Erythroblast (primary cell): ENCODE data around the gene TMEM53.
A peak's percentile ranks its signal among the peaks of the same experiment; 100 is the strongest.

Experiments
- DNase-seq, 2 experiments: peaks; one replicate each; lab custom pipeline; 2025; lab: John Stamatoyannopoulos, UW
- GATA1 ChIP-seq: IDR thresholded peaks from 2 replicates; pipeline ENCODE4 v1.6.1; 2011; ENCODE audit warnings: low read depth, mild to moderate bottlenecking, control low read depth, low read length, moderate library complexity
- POLR2A ChIP-seq: IDR thresholded peaks from 2 replicates; pipeline ENCODE4 v1.6.1; 2011; ENCODE audit warnings: mild to moderate bottlenecking, low read length

TMEM53 gene

DNA sequence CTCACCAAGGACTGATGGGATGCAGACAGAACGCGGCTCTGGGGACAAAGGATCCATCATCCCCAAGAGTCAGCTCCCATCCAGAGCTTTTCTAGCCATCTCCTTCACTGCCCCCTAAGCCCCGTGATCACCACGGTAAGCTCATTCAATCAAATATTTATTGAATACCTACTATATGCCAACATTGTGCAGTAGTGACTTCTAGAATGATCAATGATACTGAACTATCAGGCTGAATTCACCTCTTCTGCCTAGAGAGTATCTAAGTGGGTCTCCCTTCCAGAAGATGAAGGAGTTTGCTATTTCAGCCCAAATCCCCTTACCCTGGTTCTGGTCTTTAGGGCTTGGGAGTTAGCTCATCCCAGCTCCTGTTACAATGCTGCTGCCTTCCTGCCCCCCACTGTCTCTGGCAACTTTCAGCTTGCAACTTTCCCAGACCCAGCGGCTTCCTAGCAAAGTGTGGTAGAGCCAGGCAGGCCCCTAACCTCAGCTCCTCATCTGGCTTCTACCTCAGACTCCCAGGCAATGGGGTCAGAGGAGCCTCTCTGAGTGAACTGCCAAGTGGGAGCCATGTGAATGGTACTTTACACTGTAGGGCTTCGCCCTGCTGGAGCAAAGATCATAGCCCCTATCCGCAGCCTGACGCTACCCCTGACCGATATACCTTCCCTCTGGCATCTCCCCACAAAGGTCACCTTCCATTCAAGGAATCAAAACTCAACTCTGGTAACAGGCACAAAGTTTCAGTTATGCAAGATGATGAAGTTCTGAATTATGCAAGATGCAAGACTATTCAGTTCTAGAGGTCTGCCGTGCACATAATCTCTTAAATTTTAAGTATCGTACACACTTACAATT, 20.9 kb downstream of the TMEM53 start:
- no peak for DNase-seq
- TF ChIP-seq GATA1: no peak
- TF ChIP-seq POLR2A: no peak

DNA sequence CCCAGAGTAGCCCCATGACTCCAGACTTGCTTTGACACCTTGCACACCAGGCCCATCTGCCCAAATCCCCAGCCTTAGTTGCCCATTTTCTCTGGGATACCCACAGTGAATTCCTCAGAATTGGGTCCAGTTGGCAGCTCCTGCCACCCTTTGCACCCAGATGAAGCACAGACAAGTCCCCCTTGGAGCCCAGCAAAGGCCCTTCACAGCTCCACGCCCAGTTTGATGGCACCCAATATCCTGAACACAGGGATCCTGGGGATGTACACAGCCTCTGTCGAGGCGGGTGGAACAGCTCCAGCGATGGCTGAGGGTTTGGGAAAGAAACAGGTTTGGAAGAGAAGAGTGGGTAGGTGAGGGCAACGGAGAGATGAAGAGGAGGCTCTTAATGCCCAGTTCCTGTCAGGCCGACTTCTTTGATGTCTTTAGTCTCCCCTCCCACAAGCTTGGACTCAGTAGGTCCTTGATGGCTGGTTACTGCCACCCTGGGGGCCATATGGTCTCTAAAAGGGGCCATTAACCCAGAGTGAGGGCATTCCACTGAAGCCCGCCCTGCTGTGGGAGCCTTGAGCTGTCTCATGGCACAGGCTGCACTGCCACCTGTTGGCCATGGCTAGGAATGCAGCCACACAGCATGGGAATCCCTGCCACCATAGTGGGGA, 21.7 kb downstream of the TMEM53 start:
- peak; percentile 71 to 88 for DNase-seq
- TF ChIP-seq GATA1: no peak
- TF ChIP-seq POLR2A: no peak

DNA sequence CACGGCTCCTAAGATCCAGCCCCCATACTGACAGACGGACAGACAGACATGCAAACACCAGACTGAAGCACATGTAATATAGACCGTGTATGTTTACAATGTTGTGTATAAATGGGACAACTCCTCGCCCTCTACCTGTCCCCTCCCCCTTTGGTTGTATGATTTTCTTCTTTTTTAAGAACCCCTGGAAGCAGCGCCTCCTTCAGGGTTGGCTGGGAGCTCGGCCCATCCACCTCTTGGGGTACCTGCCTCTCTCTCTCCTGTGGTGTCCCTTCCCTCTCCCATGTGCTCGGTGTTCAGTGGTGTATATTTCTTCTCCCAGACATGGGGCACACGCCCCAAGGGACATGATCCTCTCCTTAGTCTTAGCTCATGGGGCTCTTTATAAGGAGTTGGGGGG, 23.2 kb downstream of the TMEM53 start:
- TF ChIP-seq POLR2A (no peak), GATA1 (no peak)
- DNase-seq: no peak

DNA sequence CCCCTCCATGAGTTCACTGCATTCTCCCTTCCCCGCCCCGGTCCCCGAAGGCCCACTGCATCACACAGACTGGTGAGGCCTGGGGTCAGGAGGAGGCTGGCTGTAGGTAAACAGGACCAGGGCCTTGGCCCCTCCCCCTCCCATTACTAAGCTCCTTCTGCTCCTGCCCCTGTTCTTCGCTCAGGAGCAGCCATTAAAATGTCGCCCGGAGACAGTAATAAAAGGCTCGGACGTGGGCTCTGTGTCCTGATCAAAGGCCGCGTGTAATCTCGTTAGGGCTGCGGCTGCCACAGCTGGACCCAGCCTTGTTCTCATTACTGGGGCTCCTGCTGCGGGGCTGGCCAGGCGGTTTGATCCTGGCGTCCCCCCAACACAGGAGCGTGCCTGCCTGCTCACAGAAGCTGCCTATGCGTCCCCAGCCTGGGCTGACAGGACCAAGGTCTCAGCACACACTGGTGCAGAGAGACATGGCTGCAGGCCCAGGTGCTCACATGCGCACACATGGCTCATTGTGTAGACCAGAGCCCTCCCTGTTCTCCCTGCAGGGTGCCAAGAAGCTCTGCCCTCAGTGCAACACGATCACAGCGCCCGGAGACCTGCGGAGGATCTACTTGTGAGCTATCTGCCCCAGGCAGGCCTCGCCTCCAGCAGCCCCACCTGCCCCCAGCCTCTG, 24.0 kb downstream of the TMEM53 start:
- DNase-seq: no peak
- TF ChIP-seq GATA1: no peak
- TF ChIP-seq POLR2A: no peak

DNA sequence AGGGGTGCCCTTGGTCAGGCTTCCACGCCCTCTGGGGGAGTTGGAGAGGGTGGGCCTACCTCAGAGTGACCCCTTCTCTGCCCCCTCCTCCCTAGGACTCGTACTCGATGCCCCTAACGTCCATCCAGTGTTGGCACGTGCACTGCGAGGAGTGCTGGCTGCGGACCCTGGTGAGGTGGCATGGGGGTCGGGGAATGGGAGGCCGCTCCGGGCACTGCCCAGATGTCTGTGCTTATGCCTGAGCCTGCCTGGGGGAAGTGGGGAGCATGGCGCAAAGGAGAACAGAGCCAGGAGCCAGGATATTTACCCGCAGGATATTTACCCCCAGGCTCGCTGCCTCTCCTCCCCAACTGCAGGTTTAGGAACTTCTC, 24.5 kb downstream of the TMEM53 start:
- no peak for DNase-seq
- no peak for TF ChIP-seq POLR2A
- no peak for TF ChIP-seq GATA1

DNA sequence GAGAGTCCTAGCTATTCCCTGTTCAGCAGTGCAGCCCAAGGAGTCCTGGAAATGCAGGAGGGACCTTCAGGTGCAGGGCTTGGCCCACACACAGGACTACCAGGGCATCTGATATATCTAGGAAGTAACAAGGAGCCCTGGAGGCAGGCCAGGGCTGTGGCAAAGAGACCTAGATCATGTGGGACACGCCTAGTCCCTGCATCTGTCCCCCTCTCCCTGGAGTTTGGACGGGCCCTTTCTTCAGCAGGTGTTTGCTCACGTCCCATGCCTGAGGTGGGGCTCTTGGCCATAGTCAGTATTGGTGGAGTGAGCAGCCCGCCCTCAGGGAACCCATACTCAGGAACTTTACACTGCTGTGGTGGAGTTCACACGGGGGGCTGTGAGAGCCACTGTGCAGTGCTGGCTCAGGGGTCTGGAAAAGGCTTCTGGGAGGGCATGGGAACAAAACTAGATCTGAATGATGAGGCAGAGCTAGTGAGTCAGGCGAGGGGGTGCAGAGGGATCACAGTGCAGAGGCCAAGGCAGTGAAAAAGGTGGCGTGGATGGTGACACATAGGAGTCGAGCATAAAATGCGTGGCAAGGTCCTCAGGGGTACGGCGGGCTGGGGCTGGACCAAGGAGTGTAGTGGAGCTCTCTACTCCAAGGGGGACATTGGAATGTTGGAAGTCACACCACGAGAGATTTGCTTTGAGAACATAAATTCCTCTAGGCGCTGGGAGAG, 25.6 kb downstream of the TMEM53 start:
- no peak for DNase-seq

DNA sequence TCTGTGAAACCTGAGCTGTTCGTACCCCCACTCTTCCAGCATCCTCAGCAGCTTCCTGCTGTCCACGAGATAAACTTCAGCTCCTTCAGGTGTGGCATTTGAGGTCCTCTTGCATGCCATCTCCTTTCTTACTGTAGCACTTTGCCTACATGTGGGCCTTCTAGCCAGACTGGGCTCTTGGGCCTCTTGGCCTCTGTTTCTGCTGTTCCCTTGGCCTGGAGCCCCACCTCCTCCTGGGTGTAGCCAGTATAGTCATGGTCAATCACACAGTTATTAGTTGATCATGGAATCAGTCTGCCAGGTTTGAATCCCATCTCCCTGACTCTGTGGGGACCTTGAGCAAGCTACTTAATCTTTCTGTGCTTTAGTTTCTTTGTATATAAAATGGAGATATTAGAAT, 26.4 kb downstream of the TMEM53 start:
- no peak for DNase-seq
- no peak for TF ChIP-seq POLR2A
- no peak for TF ChIP-seq GATA1

More for the DNA sequence above, 25.6 kb downstream of the TMEM53 start:
- TF ChIP-seq GATA1: no peak
- no peak for TF ChIP-seq POLR2A

DNA sequence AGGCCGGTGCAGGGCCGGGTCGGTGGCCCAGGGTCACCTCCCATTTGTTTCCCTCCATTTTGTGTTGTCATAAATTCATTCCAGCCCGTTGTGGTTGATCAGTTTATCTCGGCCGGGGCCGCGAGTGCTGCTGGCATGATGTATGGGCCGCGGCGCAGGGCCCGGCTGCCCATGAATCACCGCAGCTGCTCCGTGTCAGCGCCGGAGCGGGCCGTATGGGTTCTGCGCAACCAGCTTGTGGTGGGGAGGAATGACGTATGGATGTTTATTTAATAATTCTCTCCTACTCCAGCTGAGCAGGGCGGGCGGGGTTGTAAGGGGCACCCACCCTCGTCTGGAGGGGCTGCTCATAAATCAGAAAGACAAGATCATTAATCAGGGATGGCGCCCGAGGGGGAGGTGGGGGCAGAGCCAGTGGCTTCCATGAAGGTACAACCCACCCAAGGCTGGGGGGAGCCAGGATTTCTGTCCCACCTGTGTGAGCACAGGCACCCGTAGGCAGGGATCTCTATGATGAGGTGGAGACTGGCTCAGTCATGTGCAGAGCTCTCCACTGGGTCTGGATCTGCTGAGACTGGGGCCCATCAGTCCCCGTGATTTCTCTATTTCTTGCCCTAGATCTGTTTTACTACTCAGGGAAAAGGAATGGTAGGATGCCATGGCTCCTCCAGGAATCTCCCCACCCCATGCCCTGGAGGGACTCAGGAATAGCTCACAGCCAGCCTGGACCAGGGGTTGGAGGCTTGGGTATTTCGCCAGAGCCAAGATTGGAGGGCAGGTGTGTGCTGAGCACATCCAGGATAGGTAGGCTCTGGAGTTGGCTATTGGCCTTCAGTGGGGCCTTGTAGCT, 27.8 kb downstream of the TMEM53 start:
- no peak for DNase-seq
- no peak for TF ChIP-seq POLR2A
- TF ChIP-seq GATA1: no peak

DNA sequence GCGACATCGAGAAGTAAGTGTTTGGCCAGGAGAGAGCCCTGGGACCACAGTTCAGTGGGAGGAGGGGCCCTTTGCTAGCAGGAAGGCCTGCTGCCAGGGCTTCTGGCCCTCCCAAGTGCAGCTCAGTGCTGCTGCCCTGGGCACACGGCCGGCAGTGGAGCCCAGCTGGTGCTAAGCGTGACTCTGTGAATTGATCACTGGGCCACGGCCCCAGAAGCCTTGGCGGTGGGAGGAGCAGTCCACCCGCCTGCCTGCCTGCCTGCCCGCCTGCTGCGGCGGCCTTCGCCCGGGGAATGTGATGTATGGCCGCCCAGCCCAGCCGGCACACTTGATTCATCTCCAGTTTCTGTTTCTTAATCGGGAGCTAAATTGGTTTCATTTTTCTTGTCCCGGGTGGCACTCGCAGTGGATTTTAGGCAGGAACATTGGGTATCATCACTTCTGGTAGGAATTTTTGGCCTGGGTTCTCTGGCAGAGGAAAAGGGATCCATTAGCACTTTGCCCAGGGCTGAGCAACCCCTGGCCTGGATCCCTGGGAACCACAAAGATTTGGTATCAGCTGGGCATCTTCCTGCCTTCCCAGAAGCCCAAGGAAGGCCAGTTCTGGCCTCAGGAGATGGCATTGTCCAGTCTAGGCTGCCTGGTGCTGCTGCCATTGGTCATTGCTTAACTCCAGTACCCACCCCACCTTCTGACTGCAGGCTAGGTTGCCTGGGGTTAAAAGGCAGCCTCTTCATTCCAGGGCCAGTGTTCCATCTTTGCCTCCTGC, 28.6 kb downstream of the TMEM53 start:
- TF ChIP-seq GATA1: no peak
- TF ChIP-seq POLR2A: no peak
- no peak for DNase-seq

DNA sequence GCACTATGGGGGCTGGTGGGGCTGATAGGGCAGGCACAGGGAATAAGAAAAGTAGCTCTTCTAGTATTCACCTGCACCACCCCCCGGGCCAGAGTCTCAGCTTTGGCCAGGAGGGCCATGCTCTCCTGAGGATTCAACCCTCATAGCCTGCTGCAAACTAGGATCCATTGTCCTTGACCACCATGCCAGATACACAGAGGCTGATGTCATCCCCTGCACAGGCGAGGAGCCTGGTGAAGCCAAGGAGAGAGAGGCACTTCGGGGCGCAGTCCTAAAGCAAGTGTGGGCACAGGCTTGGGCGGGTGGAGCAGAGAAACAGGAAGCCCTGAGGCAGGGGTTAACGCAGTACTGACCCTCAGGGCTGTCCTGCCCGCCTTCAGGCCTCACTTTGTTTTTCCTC, 29.5 kb downstream of the TMEM53 start:
- no peak for DNase-seq
- TF ChIP-seq GATA1: no peak

DNA sequence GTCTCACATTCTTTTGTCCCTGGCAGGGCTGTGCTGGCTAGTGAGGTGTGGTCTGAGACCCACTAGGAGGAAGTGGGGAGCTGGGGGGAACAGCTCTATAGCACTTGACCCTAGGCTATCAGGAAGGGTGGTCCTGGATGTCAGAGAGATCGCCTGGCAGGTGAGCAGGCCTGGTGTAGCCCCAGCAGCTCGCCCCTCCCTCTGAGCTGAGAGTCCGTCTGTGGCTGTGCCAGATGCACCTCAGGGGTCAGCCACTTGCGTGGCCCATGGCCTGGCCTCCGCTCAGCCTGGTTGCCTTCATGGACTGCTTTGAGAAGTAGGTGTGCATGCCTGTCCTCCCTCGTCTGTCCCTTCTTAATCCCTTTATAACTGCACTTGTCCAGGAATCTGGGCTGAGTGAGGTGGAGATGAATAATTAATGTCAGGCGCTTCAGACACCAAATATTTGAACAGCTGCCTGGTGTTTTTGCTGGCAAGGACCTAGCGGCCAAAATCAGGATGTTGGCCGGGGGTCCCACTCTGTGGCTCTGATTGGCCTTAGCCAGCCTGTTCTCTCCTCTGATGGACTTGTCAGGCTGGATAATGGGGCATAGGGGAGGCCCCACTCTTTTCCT, 30.5 kb downstream of the TMEM53 start:
- DNase-seq: no peak
- TF ChIP-seq POLR2A (no peak), GATA1 (no peak)

DNA sequence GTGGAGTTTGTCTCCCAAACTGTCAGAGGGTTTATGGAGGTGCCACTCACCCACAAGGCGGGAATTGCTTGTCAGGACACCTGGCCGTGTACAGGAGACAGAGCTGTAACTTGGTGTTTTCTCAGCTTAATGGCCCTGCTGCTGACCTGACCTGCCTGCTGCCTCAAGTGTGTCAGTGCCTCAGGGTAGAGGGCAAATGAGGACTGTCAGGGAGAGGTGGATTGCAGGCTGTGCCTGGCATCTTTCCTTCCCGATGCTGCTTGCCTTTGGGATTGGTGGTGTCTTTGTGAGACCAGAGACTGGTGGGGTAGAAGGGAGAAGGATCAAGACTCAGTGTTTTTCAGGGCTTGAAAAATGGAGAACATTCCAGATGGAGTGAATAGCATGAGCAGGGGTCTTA, 31.4 kb downstream of the TMEM53 start:
- TF ChIP-seq GATA1 (no peak), POLR2A (no peak)

More for the DNA sequence above, 31.4 kb downstream of the TMEM53 start:
- no peak for DNase-seq
